Measurements from ENCODE around the gene PPM1H.
"Not testable (repeated sequence)": the region's sequence is repeated elsewhere in the genome, so short reads cannot be mapped to it uniquely, and the experiment has no call there.

The PPM1H gene

GRCh38 chr12:62744551-62744950, 190.4 kb downstream of the PPM1H start:
- in situ Hi-C loops (cut with HindIII; ENCODE audit: low sequenced_read_pairs): no loop called here

- in situ Hi-C loops (cut with HindIII; ENCODE audit: low sequenced_read_pairs): no loop called here
These were observed 195.5 kb downstream of the PPM1H start for GRCh38 chr12:62739266-62740015.

GRCh38 chr12:62738616-62739015, 196.3 kb downstream of the PPM1H start:
- in situ Hi-C loops (cut with HindIII; ENCODE audit: low sequenced_read_pairs): no loop called here

GRCh38 chr12:62738105-62738504, 196.8 kb downstream of the PPM1H start:
- in situ Hi-C loops (cut with HindIII; ENCODE audit: low sequenced_read_pairs): no loop called here

- in situ Hi-C loops (cut with HindIII; ENCODE audit: low sequenced_read_pairs): no loop called here
These were observed 197.3 kb downstream of the PPM1H start for GRCh38 chr12:62737615-62738014.

- in situ Hi-C loops (cut with HindIII; ENCODE audit: low sequenced_read_pairs): no loop called here
These were observed 197.8 kb downstream of the PPM1H start for GRCh38 chr12:62737188-62737587.

GRCh38 chr12:62736596-62736995, 198.4 kb downstream of the PPM1H start:
- in situ Hi-C loops (cut with HindIII; ENCODE audit: low sequenced_read_pairs): no loop called here

- in situ Hi-C loops (cut with HindIII; ENCODE audit: low sequenced_read_pairs): no loop called here
These were observed 202.0 kb downstream of the PPM1H start for GRCh38 chr12:62732861-62733427.

- in situ Hi-C loops (cut with HindIII; ENCODE audit: low sequenced_read_pairs): no loop called here
These were observed 203.7 kb downstream of the PPM1H start for GRCh38 chr12:62731055-62731820.

GRCh38 chr12:62730649-62731048, 204.3 kb downstream of the PPM1H start:
- in situ Hi-C loops (cut with HindIII; ENCODE audit: low sequenced_read_pairs): no loop called here

GRCh38 chr12:62729579-62730544, 205.1 kb downstream of the PPM1H start:
- in situ Hi-C loops (cut with HindIII; ENCODE audit: low sequenced_read_pairs): not testable (repeated sequence)

- in situ Hi-C loops (cut with HindIII; ENCODE audit: low sequenced_read_pairs): no loop called here
These were observed 206.2 kb downstream of the PPM1H start for GRCh38 chr12:62728741-62729140.

- in situ Hi-C loops (cut with HindIII; ENCODE audit: low sequenced_read_pairs): no loop called here
These were observed 208.4 kb downstream of the PPM1H start for GRCh38 chr12:62726471-62726980.

GRCh38 chr12:62725781-62726180, 209.2 kb downstream of the PPM1H start:
- in situ Hi-C loops (cut with HindIII; ENCODE audit: low sequenced_read_pairs): no loop called here

- in situ Hi-C loops (cut with HindIII; ENCODE audit: low sequenced_read_pairs): no loop called here
These were observed 210.0 kb downstream of the PPM1H start for GRCh38 chr12:62724947-62725451.

GRCh38 chr12:62724285-62724684, 210.7 kb downstream of the PPM1H start:
- in situ Hi-C loops (cut with HindIII; ENCODE audit: low sequenced_read_pairs): no loop called here

GRCh38 chr12:62722971-62723680, 211.8 kb downstream of the PPM1H start:
- in situ Hi-C loops (cut with HindIII; ENCODE audit: low sequenced_read_pairs): no loop called here

- in situ Hi-C loops (cut with HindIII; ENCODE audit: low sequenced_read_pairs): no loop called here
These were observed 214.2 kb downstream of the PPM1H start for GRCh38 chr12:62720661-62721330.

GRCh38 chr12:62720025-62720424, 214.9 kb downstream of the PPM1H start:
- in situ Hi-C loops (cut with HindIII; ENCODE audit: low sequenced_read_pairs): no loop called here
